SKM-1 (cell line): Measurements from ENCODE around the gene PLXND1.

Experiments used
- DNase-seq: peaks from one replicate; lab custom pipeline; 2025; ENCODE audit not compliant: unreplicated experiment; lab: John Stamatoyannopoulos, UW

Gene PLXND1

DNA sequence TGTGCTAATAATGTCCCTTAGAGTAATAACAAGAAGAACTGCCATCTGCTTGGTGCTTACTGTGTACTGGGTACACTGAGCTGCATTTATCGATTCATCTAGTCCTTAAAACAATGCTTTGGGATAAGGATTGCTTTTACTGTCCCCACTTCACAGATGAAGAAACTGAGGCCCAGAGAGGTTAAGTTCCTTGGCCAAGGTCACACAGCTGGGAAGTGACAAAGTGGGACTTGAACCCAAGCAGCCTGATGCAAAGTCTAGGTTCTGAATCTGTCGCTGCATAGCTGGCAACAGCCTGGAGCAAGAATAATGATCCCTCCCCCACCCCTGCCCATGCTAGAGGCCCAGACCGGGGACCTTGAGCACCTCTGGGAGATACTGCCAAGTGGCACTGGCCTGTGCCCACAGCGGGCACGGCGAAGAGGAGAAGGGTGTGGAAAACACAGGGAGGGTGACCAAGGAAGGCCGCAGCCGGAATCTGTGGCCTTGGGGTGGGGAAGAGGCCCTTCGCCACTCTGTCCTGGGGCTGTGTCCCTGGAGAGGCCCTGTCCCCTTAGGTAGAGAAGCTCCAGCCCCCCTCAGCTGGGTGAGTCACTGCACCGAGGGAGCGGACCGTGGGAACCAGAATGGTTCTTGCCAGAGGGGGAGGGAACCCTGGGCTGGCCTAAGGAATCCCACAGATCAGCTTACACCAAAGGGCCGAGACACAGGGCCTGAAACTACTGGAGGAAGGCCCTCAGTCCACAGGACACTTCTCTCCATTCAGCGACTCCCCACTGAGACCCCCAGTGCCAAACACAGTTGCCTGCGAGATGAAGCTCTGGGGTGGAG lies 3.5 kb downstream of the PLXND1 start:
- no peak for DNase-seq

- DNase-seq = no peak
Observed at GRCh38 chr3:129602309-129602708, 4.2 kb downstream of the PLXND1 start.

DNA sequence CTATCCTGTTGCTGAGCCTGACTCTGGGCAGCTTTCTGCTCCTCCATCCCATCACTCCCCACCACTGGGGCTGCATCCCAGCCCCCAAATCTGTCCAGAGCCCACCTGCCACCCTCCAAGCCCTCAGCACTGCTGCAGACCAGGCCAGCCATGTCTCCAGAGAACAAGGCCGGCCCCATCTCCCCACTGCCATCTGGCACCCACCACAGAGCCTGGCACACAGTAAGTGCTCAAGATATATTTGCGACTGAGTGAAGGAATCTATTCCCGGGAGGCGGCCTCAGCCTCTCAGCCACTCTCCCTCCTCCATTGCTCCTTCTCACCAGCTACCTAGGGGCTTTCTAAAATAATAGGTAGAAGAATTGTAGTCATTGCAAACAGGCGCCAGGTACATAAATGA lies 4.8 kb downstream of the PLXND1 start:
- DNase-seq = no peak

- DNase-seq = no peak
Observed at GRCh38 chr3:129600348-129600747, 6.1 kb downstream of the PLXND1 start.

DNA sequence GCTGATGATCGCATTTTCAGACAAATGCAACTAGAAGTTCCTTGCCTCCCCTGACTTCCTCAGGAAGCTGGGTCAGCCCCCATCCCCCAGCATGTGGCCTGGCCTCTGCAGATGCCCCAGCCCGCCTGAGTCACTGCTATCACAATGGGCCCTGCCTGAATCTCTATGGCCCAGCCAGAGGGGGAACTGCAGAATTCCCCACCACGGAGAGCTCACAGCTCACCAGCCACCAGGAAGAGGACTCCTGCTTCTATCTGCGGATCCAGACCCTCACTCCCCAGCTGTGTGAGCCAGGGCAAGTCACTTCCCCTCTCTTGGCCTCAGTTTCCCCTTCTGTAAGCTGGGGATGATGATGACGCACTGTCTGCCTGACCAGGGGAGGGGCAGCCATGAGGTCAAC lies 6.9 kb downstream of the PLXND1 start:
- DNase-seq = peak; percentile 76

DNA sequence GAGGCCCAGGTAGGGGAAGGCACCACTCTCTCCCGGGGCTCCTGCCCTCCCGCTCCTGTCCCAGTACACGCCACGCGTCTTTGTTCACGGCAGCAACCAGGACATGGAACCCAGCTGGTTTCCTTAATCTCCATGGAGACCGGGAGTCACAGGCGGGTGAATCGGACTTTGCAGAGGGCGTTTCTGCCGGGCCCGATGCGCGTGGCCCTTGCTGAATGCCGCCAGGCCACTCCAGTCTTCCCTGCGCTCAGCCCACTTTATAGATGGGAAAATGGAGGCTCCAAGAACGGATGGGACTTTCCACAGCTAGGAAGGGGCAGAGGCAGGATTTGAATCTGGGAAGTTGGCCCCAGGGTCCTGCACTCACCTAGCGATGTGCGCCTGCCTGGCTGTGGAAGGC lies 7.4 kb downstream of the PLXND1 start:
- no peak for DNase-seq

- DNase-seq = no peak
Observed at GRCh38 chr3:129598484-129598883, 8.0 kb downstream of the PLXND1 start.

DNA sequence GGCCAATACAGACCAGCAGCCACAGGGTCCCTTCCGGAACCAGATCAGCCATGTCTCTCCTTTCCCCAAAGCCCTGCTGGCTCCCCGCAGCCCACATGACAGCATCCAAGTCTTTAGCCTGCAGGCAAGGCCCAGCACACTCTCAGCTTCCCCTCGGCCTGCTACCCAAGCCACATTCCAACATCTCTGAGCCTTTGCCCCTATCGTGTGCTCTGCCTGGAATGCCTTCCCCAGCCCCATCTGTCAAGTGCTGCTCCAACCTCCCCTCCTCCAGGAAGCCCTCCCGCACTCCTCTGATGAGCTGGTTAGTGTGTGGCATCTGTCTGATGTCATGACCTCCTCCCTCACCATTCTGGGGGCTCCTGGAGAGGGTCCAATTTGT lies 8.5 kb downstream of the PLXND1 start:
- no peak for DNase-seq

- DNase-seq = no peak
Observed at GRCh38 chr3:129597087-129597999, 9.1 kb downstream of the PLXND1 start.

GRCh38 chr3:129596194-129597086 lies 10.0 kb downstream of the PLXND1 start:
- DNase-seq = peak; percentile 56

- DNase-seq = no peak
Observed at GRCh38 chr3:129595544-129596193, 10.8 kb downstream of the PLXND1 start.

DNA sequence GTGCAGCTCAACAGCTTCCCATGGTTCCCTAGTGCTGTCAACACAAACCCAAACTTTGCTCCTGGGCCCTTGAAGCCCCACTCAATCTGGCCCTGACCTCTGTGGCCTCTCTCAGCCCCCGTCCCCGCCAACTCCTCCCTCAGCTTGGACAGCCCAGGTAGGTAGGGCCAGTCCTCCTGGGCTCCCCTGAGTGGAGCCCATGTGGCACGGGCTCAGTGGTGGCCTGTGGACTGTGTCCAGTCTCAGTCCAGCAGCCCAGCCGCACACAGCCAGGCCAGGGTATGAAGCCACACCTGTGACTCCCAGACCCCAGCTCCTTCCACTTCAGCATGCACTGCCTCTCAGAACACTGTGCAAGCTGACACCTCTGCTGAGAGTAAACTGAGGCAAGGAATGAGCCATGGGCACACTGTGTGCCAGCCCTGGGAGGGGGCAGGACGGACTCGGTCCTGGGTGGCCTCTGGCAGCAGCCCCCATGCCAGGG lies 11.5 kb downstream of the PLXND1 start:
- DNase-seq = no peak

DNA sequence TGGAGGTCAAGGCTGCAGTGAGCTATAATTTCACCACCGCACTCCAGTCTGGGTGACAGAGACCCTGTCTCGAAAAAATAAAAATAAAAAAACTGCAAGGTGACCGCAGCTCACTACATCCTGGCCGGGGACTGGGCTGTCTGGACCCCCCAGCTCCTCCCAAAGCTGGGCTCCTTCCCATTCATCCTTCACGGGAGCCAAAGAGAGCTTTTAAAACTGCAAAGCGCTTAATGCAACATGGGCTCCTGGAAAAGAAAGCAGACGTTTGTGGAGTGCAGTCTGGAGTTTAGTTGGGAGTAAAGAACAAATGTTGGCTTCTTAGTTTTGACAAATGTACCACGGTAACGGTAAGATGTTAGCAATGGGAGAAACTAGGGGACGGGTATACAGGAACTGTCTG lies 12.1 kb downstream of the PLXND1 start:
- DNase-seq = no peak

- DNase-seq = no peak
Observed at GRCh38 chr3:129593595-129594339, 12.7 kb downstream of the PLXND1 start.

GRCh38 chr3:129593230-129593594 lies 13.3 kb downstream of the PLXND1 start:
- no peak for DNase-seq

GRCh38 chr3:129592381-129593131 lies 13.9 kb downstream of the PLXND1 start:
- DNase-seq = no peak

- no peak for DNase-seq
Observed at GRCh38 chr3:129591932-129592331, 14.5 kb downstream of the PLXND1 start.

GRCh38 chr3:129590215-129590614 lies 16.3 kb downstream of the PLXND1 start:
- DNase-seq = no peak

GRCh38 chr3:129587566-129588210 lies 18.8 kb downstream of the PLXND1 start:
- no peak for DNase-seq
